Peyer's patch (tissue), 4 donors: Measurements from ENCODE around the gene SFRP5. TPM values are rescaled to one million over a fixed set of nuclear protein-coding genes. Genes with fewer than 3 reads are reported as not detected.

ENCODE experiments used
- DNase-seq, 3 donors: peaks; one replicate each; pipeline ENCODE4 v3.0.0-alpha.2; 2017 to 2019
- H3K27ac ChIP-seq, 4 donors: fragments of 200-600 bp; sonication (generic); one replicate each; pipeline ENCODE4 v1.5.1; 2016 to 2019
- H3K27me3 ChIP-seq, 2 donors: fragments of 200-600 bp; sonication (generic); one replicate each; pipeline ENCODE4 v1.5.1; 2019
- H3K36me3 ChIP-seq, 3 donors: fragments of 200-600 bp; sonication (generic); one replicate each; pipeline ENCODE4 v1.5.1; 2016 to 2019
- H3K4me1 ChIP-seq, 4 donors: fragments of 200-600 bp; sonication (generic); one replicate each; pipeline ENCODE4 v1.5.1; 2016 to 2019
- H3K4me3 ChIP-seq, 4 donors: fragments of 200-600 bp; sonication (generic); 1 replicate in 3 of 4; 2 replicates in 1 of 4; pipeline ENCODE4 v1.5.1; 2016 to 2019; ENCODE audit warnings: mild to moderate bottlenecking in 1 of 4
- H3K9me3 ChIP-seq, 4 donors: fragments of 200-600 bp; sonication (generic); one replicate each; pipeline ENCODE4 v1.5.1; 2016 to 2019; ENCODE audit warnings: mild to moderate bottlenecking in 1 of 4
- CTCF ChIP-seq, 6 experiments: fragments of 450-650 bp in 4 of 6; fragments of 200-600 bp in 2 of 6; sonication (generic) in 1 of 6; IDR thresholded peaks; one replicate each; pipeline ENCODE4 v1.5.1; 2017 to 2019; ENCODE audit warnings: antibody characterized with exemption in 6 of 6, mild to moderate bottlenecking in 3 of 6, moderate library complexity in 1 of 6
- POLR2A ChIP-seq, 2 donors: fragments of 450-650 bp; IDR thresholded peaks; one replicate each; pipeline ENCODE4 v1.5.1; 2017; ENCODE audit warnings: antibody characterized with exemption in 2 of 2, mild to moderate bottlenecking in 2 of 2, moderate library complexity in 2 of 2
- total RNA-seq, 4 donors: library from RNA; depleted of rRNA; stranded (reverse); fragments of >200 nt; gene quantifications; one replicate each; pipeline ENCODE4 v1.1.0, GENCODE V29; 2016

SFRP5 gene
- total RNA-seq, 4 donors from 2014 or later = 18.0 to 67.3 (median 48.9) TPM; not detected in 1

DNA sequence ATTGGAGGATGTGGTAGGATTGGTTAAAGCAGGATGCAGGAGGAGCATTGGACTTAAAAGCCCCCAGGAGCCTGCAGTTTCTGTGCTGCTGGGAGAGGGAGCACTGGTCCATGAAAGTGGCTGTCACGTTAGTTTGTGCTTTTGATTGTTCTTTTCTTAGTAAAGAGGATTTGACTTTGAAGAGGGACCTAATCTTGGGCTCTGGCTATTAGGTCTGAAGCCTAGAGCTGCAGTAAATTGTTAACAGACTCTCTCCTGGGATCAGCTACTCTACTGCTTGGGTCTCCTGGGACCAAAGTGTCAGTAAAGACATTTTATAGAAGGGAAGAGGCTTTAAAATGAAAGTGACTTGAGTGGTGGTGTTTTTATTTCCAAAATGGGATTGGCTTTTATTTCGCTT is 31.2 kb downstream of the SFRP5 start:
- Histone ChIP-seq H3K4me1 (peaks cover 0 to 12% (median 9%) of the 10 kb centered on the region in 4 donors), H3K4me3 (no peak overlapping the region), H3K36me3 (peaks cover 0 to 46% (median 0%) of the 10 kb centered on the region in 3 donors), H3K9me3 (no peaks in the 10 kb centered on the region), H3K27me3 (no peaks in the 10 kb centered on the region), H3K27ac (no peak overlapping the region)
- TF ChIP-seq POLR2A (IDR thresholded peaks at IDR 0.05) = no peak
- TF ChIP-seq CTCF (IDR thresholded peaks at IDR 0.05) = no peak
- no peak for DNase-seq

- H3K36me3 ChIP-seq = peaks cover 0 to 29% (median 0%) of the 10 kb centered on the region in 3 donors
- no peak overlapping the region for H3K27ac ChIP-seq
- no peak overlapping the region for H3K4me3 ChIP-seq
- H3K27me3 ChIP-seq = no peaks in the 10 kb centered on the region
- TF ChIP-seq POLR2A (IDR thresholded peaks at IDR 0.05) (no peak), CTCF (IDR thresholded peaks at IDR 0.05) (no peak)
- H3K4me1 ChIP-seq = peaks cover 0 to 12% (median 9%) of the 10 kb centered on the region in 4 donors
- DNase-seq = no peak
- H3K9me3 ChIP-seq = no peaks in the 10 kb centered on the region
Measured at GRCh38 chr10:97738616-97739015, 33.2 kb downstream of the SFRP5 start.

DNA sequence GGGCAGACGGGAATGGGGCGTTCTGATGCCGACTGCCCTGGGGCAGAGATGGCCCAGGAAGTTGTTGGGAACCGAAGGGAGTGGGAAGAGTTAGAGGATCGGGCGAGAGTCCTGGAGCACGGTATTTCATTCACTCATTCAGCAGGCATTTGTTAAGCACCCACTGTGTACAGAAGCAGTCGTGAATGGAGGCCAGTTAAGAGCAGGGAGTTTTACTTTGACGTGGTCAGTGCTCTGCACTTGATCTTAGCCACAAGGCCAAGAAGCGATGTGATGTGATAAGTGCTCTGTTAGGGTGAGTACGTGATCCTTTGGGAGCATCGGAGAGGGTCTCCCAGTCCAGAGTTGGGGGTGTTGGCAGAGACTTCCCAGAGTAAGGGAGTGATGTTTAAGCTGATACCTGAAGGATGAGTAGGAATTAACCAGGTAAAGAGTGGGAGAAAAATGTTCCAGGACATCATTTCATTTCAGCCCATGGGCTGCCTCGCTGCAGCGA is 34.0 kb downstream of the SFRP5 start:
- TF ChIP-seq POLR2A (IDR thresholded peaks at IDR 0.05) = no peak
- TF ChIP-seq CTCF (IDR thresholded peaks at IDR 0.05) = no peak
- Histone ChIP-seq H3K9me3 (no peaks in the 10 kb centered on the region), H3K27me3 (no peaks in the 10 kb centered on the region), H3K4me1 (peaks cover 0 to 12% (median 9%) of the 10 kb centered on the region in 4 donors), H3K27ac (peak overlapping the region; percentile 93 to 98 (median 95)), H3K36me3 (peaks cover 0 to 21% (median 0%) of the 10 kb centered on the region in 3 donors), H3K4me3 (peak overlapping the region; percentile 79 to 97 (median 94))
- DNase-seq = no peak

DNA sequence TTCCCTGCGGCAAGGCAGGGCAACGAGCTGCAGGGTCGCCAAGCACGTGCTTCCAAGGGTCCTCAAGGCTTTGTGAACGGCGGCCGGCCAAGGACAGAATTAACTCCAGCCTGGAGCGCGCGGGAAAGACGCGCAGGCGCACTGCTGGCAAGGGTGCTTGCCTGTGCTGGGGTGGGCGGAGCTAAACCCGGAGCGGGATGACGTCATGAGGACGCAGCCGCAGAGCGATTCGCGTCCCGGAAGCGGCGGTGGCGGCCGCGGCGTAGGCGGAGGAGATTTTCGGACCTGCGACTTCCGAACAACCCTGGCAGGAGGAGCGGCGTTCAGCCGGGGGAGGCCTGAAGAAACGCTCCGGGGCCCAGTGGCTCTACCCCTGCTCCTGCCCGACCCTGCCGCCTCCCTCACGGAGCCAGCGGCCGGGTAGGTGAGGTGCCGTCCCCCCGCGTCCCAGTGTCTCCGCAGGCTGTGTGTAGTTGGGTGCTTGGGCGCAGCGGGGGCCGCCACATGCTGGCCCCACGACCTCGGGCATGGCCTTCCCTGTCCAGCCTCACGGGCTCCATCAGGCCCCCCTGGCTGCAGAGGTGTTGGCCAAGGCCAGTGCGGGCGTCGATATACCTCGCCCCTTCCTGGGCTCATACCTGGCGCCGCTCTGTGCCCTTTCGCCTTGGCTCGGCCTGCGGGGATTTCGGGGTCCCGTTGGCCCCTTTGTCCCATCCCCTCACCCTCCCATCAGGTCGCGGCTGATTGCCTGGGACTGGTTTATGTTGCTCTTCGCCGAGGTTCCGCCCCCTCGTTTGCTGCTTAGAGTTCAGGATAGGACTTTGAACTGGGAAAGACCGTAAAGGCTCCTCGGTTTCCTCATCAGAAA is 34.7 kb downstream of the SFRP5 start, which contains the start of gene ZFYVE27:
Gene ZFYVE27 (plus strand): TSS at position 227 of the 868 bp plus-strand sequence. CDS start 1,350 bp downstream, outside the sequence.
- Histone ChIP-seq H3K27ac (peak within 1 kb of the TSS; percentile 93 to 98 (median 95)), H3K36me3 (peaks cover 0 to 18% (median 0%) of the 10 kb centered on the region in 3 donors), H3K27me3 (no peaks in the 10 kb centered on the region), H3K4me1 (peaks cover 0 to 12% (median 9%) of the 10 kb centered on the region in 4 donors), H3K9me3 (no peaks in the 10 kb centered on the region), H3K4me3 (peak within 1 kb of the TSS; percentile 79 to 97 (median 94))
- peak; percentile 93 to 98 (median 97) for DNase-seq
- no peak for TF ChIP-seq CTCF (IDR thresholded peaks at IDR 0.05)
- peak; percentile 92 to 95 for TF ChIP-seq POLR2A (IDR thresholded peaks at IDR 0.05)

- no peak for DNase-seq
- TF ChIP-seq CTCF (IDR thresholded peaks at IDR 0.05) = no peak
- no peak for TF ChIP-seq POLR2A (IDR thresholded peaks at IDR 0.05)
- H3K4me3 ChIP-seq = peak overlapping the region; percentile 79 to 97 (median 94)
- no peaks in the 10 kb centered on the region for H3K9me3 ChIP-seq
- peak overlapping the region; percentile 93 to 98 (median 95) for H3K27ac ChIP-seq
- H3K4me1 ChIP-seq = peaks cover 0 to 12% (median 9%) of the 10 kb centered on the region in 4 donors
- H3K27me3 ChIP-seq = no peaks in the 10 kb centered on the region
- H3K36me3 ChIP-seq = peaks cover 0 to 13% (median 0%) of the 10 kb centered on the region in 3 donors
Measured at GRCh38 chr10:97736403-97736901, 35.3 kb downstream of the SFRP5 start.
